ENCODE results near the gene SSPN.

GRCh38 chr12:26271024-26271423 is 75.7 kb downstream of the SSPN start:
- TF ChIP-seq ZFP3 (CRISPR knock-in tag; IDR thresholded peaks at IDR 0.05) = no peak
- no peak for TF ChIP-seq GLIS3 (CRISPR knock-in tag; IDR thresholded peaks at IDR 0.05)
- no peak for TF ChIP-seq CREB5 (CRISPR knock-in tag; IDR thresholded peaks at IDR 0.05; ENCODE audit: low read depth)

All from SK-N-SH treated with all-trans-retinoic acid at 6 μM for 48 hours (cell line).